Measurements from ENCODE around the gene SRRM1. TPM values are rescaled to one million over a fixed set of nuclear protein-coding genes. Genes with fewer than 3 reads are reported as not detected.
"Not testable (repeated sequence)": the region's sequence is repeated elsewhere in the genome, so short reads cannot be mapped to it uniquely, and the experiment has no call there.

Gene SRRM1
- total and polyA plus RNA-seq, 2 donors, result 23.5 to 61.8 TPM

GRCh38 chr1:24717887-24718650, 75.0 kb downstream of the SRRM1 start:
- H3K4me1 ChIP-seq (ENCODE audit: control insufficient read depth in 2 of 2, insufficient read depth in 2 of 2, low read length in 2 of 2), result peaks cover 0 to 4% of the 10 kb centered on the region in 2 donors
- no peaks in the 10 kb centered on the region for H3K27me3 ChIP-seq (ENCODE audit: control insufficient read depth in 2 of 2, insufficient read depth in 1 of 2, low read length in 1 of 2)
- no peak overlapping the region for H3K4me3 ChIP-seq (ENCODE audit: low read length in 2 of 2)
- 98% methylated on average over 8 of the region's 8 CpGs for WGBS
- DNase-seq (ENCODE audit: low read depth in 6 of 9, low spot score in 9 of 9), result no peak
- H3K27ac ChIP-seq (ENCODE audit: low read depth in 1 of 2, low read length in 1 of 2), result no peak overlapping the region
- no peaks in the 10 kb centered on the region for H3K36me3 ChIP-seq (ENCODE audit: control insufficient read depth in 2 of 2, insufficient read depth in 2 of 2, low read length in 1 of 2)
- H3K9me3 ChIP-seq (ENCODE audit: control insufficient read depth in 2 of 2, insufficient read depth in 1 of 2, low read length in 1 of 2), result no peaks in the 10 kb centered on the region

DNA sequence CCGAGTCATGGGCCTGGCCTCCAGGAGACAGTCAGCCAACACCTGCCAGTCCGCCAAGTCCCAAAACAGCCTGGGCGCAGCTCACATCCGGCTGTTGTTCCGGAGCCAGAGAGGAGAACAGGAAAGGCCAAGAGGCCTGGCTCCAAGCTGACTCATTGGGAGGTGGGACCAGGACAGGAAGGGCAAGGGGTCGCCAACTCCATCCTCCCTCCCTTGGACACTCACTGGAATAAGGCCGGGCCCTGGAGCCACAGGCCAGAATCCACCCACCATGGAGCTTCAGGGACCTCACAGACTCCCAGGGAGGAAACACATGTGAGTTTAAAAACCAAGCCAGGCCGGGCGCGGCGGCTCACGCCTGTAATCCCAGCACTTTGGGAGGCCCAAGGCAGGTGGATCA, 77.0 kb downstream of the SRRM1 start:
- Histone ChIP-seq H3K27ac (ENCODE audit: low read depth in 1 of 2, low read length in 1 of 2) (no peak overlapping the region), H3K27me3 (ENCODE audit: control insufficient read depth in 2 of 2, insufficient read depth in 1 of 2, low read length in 1 of 2) (no peaks in the 10 kb centered on the region), H3K36me3 (ENCODE audit: control insufficient read depth in 2 of 2, insufficient read depth in 2 of 2, low read length in 1 of 2) (no peaks in the 10 kb centered on the region), H3K4me3 (ENCODE audit: low read length in 2 of 2) (no peak overlapping the region), H3K4me1 (ENCODE audit: control insufficient read depth in 2 of 2, insufficient read depth in 2 of 2, low read length in 2 of 2) (peaks cover 0 to 4% of the 10 kb centered on the region in 2 donors), H3K9me3 (ENCODE audit: control insufficient read depth in 2 of 2, insufficient read depth in 1 of 2, low read length in 1 of 2) (no peaks in the 10 kb centered on the region)
- no peak for DNase-seq (ENCODE audit: low read depth in 6 of 9, low spot score in 9 of 9)
- 88% methylated on average over 12 of the region's 12 CpGs for WGBS

DNA sequence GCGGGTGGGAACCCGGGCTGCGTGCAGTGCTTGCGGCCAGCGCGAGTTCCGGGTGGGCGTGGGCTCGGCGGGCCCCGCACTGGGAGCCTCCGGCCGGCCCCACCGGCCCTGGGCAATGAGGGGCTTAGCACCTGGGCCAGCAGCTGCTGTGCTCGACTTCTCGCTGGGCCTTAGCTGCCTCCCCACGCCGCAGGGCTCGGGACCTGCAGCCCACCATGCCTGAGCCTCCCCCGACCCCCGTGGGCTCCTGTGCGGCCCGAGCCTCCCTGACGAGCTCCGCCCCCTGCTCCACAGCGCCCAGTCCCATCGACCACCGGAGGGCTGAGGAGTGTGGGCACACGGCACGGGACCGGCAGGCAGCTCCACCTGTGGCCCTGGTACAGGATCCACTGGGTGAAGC, 78.4 kb downstream of the SRRM1 start:
- peaks cover 0 to 4% of the 10 kb centered on the region in 2 donors for H3K4me1 ChIP-seq (ENCODE audit: control insufficient read depth in 2 of 2, insufficient read depth in 2 of 2, low read length in 2 of 2)
- 92% methylated on average over 30 of the region's 31 CpGs for WGBS
- no peaks in the 10 kb centered on the region for H3K36me3 ChIP-seq (ENCODE audit: control insufficient read depth in 2 of 2, insufficient read depth in 2 of 2, low read length in 1 of 2)
- no peak for DNase-seq (ENCODE audit: low read depth in 6 of 9, low spot score in 9 of 9)
- H3K4me3 ChIP-seq (ENCODE audit: low read length in 2 of 2), result no peak overlapping the region
- no peaks in the 10 kb centered on the region for H3K27me3 ChIP-seq (ENCODE audit: control insufficient read depth in 2 of 2, insufficient read depth in 1 of 2, low read length in 1 of 2)
- H3K9me3 ChIP-seq (ENCODE audit: control insufficient read depth in 2 of 2, insufficient read depth in 1 of 2, low read length in 1 of 2), result no peaks in the 10 kb centered on the region
- no peak overlapping the region for H3K27ac ChIP-seq (ENCODE audit: low read depth in 1 of 2, low read length in 1 of 2)

GRCh38 chr1:24722073-24723035, 79.3 kb downstream of the SRRM1 start:
- peaks cover 0 to 13% of the 10 kb centered on the region in 2 donors for H3K4me1 ChIP-seq (ENCODE audit: control insufficient read depth in 2 of 2, insufficient read depth in 2 of 2, low read length in 2 of 2)
- peak overlapping the region in 1 of 2 donors; percentile 21 for H3K4me3 ChIP-seq (ENCODE audit: low read length in 2 of 2)
- not testable (repeated sequence) for H3K27me3 ChIP-seq (ENCODE audit: control insufficient read depth in 2 of 2, insufficient read depth in 1 of 2, low read length in 1 of 2); H3K9me3 ChIP-seq (ENCODE audit: control insufficient read depth in 2 of 2, insufficient read depth in 1 of 2, low read length in 1 of 2); H3K36me3 ChIP-seq (ENCODE audit: control insufficient read depth in 2 of 2, insufficient read depth in 2 of 2, low read length in 1 of 2); H3K27ac ChIP-seq (ENCODE audit: low read depth in 1 of 2, low read length in 1 of 2); DNase-seq (ENCODE audit: low read depth in 6 of 9, low spot score in 9 of 9)
- WGBS, result 52% methylated on average over 21 of the region's 21 CpGs

Other genes with a start within 250 kb of the SRRM1 start
- gene STPG1, start 229.5 kb upstream of the SRRM1 start, total RNA-seq, result 3.3 TPM
- gene STPG1, start 229.5 kb upstream of the SRRM1 start, polyA plus RNA-seq, result 3.5 TPM
- 17.1 TPM for gene NIPAL3, start 227.5 kb upstream of the SRRM1 start, total RNA-seq
- gene NIPAL3, start 227.5 kb upstream of the SRRM1 start, polyA plus RNA-seq, result 9.2 TPM
- gene RCAN3, start 140.5 kb upstream of the SRRM1 start, total RNA-seq, result 13.2 TPM
- gene RCAN3, start 140.5 kb upstream of the SRRM1 start, polyA plus RNA-seq, result 21.2 TPM
- gene NCMAP, start 87.2 kb upstream of the SRRM1 start, total RNA-seq, result 0.09 TPM
- gene NCMAP, start 87.2 kb upstream of the SRRM1 start, polyA plus RNA-seq, result 0.11 TPM
- 29.9 TPM for gene CLIC4, start 102.1 kb downstream of the SRRM1 start, total RNA-seq
- 96.5 TPM for gene CLIC4, start 102.1 kb downstream of the SRRM1 start, polyA plus RNA-seq